Measurements from ENCODE around the gene MYG1. TPM values are rescaled to one million over a fixed set of nuclear protein-coding genes. Genes with fewer than 3 reads are reported as not detected.

Gene MYG1
- total and polyA plus RNA-seq, 8 donors: 25.4 to 76.9 (median 32.0) TPM

DNA sequence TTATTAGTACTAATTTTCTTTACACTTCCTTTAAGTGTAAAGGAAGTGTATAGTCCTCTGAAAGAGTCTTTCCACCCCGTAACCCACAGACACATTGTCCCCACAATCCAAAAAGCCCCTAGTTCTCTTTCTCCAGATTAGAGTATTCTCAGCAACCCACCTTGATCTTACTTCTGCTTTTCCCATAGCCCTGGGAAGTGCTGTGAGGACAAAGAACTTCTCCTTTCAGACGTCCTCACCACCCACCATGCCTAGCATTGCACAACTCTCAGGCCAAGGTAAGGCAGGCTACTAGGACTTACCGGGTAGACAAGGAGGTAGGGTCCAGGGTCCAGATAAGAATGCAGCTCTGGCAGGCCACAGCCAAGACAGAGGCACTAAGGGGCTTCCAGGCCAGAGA lies 14.5 kb downstream of the MYG1 start:
- no peak for ATAC-seq
- 61 to 94% methylated on average over 2 to 3 of the region's 3 CpGs for WGBS, 2 donors
- no peak for DNase-seq
- TF ChIP-seq, protein P1, sequence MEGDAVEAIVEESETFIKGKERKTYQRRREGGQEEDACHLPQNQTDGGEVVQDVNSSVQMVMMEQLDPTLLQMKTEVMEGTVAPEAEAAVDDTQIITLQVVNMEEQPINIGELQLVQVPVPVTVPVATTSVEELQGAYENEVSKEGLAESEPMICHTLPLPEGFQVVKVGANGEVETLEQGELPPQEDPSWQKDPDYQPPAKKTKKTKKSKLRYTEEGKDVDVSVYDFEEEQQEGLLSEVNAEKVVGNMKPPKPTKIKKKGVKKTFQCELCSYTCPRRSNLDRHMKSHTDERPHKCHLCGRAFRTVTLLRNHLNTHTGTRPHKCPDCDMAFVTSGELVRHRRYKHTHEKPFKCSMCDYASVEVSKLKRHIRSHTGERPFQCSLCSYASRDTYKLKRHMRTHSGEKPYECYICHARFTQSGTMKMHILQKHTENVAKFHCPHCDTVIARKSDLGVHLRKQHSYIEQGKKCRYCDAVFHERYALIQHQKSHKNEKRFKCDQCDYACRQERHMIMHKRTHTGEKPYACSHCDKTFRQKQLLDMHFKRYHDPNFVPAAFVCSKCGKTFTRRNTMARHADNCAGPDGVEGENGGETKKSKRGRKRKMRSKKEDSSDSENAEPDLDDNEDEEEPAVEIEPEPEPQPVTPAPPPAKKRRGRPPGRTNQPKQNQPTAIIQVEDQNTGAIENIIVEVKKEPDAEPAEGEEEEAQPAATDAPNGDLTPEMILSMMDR (IDR thresholded peaks at IDR 0.05): no peak
- no peak for FAIRE-seq
- no peaks in the 10 kb centered on the region for H3K9me3 ChIP-seq
- H3K4me1 ChIP-seq: no peaks in the 10 kb centered on the region
- no peaks in the 10 kb centered on the region for H3K27me3 ChIP-seq
- intact Hi-C loops (cut with DNase I): no loop called here
- no peak overlapping the region for H3K4me3 ChIP-seq
- no peak overlapping the region for H3K27ac ChIP-seq
- H3K36me3 ChIP-seq: peaks cover 0 to 36% (median 11%) of the 10 kb centered on the region in 3 donors

DNA sequence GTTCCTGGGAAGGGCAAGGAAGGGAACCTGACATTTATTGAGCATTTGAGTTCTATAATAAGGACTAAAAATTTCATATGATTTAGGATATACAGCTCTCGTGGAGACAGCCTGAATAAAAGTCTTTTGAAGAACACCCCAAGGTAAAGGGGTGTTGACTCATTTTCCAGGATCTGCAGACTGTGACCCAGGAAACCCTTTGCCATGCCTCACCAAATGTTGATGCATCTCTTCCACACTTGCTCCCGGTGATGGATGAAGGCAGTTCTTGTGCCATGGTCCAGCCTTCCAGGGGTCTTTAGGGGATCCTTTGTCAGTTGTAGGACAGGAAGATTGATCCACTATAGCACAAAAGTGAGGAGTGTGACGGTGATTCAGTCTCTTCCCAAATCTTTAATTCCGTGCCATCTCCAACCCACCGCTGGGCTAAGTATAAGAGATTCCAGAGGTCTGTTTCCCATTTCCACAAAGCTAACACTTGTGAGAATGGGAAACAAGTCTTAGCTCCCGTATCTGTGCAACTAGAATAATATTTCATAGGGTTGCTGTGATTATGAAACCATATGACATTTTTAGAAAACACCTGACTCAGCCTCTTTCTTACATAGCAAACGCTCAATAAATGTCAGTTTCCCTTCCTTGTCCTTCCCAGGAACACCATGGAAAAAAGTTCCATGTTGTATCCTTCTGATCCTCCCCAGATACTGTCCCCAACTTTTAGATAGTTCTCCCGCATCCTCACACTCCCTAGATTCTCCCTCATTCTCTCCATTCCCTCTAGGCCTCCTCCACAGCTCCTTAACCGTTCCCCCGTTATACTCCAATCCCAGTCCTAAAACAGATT lies 21.1 kb downstream of the MYG1 start:
- 23 to 33% methylated on average over 10 of the region's 10 CpGs for WGBS, 2 donors
- Histone ChIP-seq H3K36me3 (peaks cover 0 to 5% (median 0%) of the 10 kb centered on the region in 3 donors), H3K27me3 (no peaks in the 10 kb centered on the region), H3K4me3 (peak overlapping the region; percentile 38 to 66 (median 56)), H3K27ac (peak overlapping the region; percentile 63 to 93 (median 84)), H3K9me3 (no peaks in the 10 kb centered on the region), H3K4me1 (peaks cover 10 to 24% (median 11%) of the 10 kb centered on the region in 3 donors)
- TF ChIP-seq, protein P1 (IDR thresholded peaks at IDR 0.05): no peak
- ATAC-seq: no peak
- no peak for DNase-seq
- FAIRE-seq: no peak
- intact Hi-C loops (cut with DNase I): no loop called here

DNA sequence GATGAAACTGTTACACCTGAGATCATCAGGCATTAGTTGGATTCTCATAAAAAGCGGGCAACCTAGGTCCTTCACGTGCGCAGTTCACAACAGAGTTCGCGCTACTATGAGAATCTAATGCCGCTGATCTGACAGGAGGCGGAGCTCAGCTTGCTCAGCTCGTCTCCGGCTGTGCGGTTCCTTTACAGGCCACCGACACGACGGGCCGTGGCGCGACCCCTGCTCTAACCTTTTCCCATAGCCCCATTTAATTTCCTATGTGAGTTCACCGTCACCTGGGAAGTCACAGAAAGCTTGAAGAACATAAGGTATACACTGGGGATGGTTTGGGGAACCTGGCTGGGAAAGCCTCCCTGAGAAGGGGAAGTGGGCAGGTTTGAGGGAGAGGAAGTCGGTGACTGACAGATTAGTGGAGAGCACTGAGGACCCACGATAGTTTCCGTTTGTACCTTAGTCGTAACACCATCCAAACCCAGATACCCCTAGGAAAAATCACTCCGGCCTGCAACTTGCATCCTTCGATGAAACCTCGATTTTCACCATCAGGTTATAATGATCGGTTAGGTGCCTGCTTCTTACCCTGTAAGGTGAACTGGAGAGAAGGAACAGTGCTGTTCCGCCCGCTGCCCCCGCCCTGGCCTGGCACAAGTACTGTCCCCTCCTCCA lies 24.8 kb downstream of the MYG1 start:
- TF ChIP-seq, protein P1 (IDR thresholded peaks at IDR 0.05): peak in 1 of 4 donors; percentile 19
- Histone ChIP-seq H3K27me3 (no peaks in the 10 kb centered on the region), H3K4me1 (peaks cover 10 to 29% (median 11%) of the 10 kb centered on the region in 3 donors), H3K4me3 (peak overlapping the region; percentile 26 to 74 (median 44)), H3K9me3 (no peaks in the 10 kb centered on the region), H3K27ac (peak overlapping the region; percentile 24 to 82 (median 76)), H3K36me3 (no peaks in the 10 kb centered on the region)
- ATAC-seq (peak in 1 of 4 donors; percentile 8), FAIRE-seq (no peak), DNase-seq (peak in 5 of 6 donors; percentile 26 to 63 (median 33))
- intact Hi-C loops (cut with DNase I): no loop called here
- 24 to 26% methylated on average over 28 of the region's 28 CpGs for WGBS, 2 donors

DNA sequence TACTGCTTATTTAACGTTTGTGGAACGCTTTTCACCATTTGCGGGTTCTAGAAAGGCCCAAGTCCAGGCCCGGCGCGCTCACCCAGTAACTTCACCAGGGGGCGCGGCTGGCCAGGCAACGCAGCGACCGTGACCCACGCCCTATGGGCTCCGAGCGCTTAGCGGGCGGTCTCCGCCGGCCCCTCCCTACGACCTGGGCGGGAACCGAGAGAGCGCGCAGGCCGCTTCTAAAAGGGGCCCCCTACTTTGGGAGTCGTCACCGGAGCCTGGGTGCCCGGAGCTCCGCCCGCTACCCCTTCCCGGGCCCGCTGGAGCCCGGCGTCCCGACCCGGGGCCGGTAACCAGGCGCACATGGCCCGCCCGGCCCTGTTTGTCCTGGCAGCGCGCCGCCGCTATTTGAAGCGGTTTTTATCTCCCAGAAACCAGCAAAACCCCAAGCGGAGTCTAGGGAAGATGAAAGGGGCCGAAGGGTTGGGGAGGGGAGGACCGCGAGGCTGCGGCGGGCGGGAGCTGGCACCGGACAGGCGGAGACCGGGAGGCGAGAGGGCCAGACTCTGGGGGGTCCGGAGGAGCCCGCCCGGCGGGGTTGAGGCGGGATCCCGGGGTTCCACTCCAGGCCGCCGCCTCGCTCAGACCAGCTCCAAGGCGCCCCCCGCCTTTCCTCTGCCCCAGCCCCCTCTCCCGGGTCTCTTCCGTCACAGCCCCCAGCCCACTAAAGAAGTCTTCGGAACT lies 25.4 kb downstream of the MYG1 start:
- 0% methylated on average over 62 to 69 of the region's 69 CpGs for WGBS, 2 donors
- TF ChIP-seq, protein P1 (IDR thresholded peaks at IDR 0.05): peak; percentile 5 to 56 (median 44)
- ATAC-seq: peak; percentile 71 to 84 (median 80)
- H3K27me3 ChIP-seq: no peaks in the 10 kb centered on the region
- H3K4me3 ChIP-seq: peak overlapping the region; percentile 26 to 74 (median 44)
- DNase-seq: peak; percentile 85 to 95 (median 90)
- H3K4me1 ChIP-seq: peaks cover 10 to 27% (median 11%) of the 10 kb centered on the region in 3 donors
- no peaks in the 10 kb centered on the region for H3K36me3 ChIP-seq
- peak overlapping the region; percentile 24 to 82 (median 76) for H3K27ac ChIP-seq
- intact Hi-C loops (cut with DNase I): no loop called here
- no peaks in the 10 kb centered on the region for H3K9me3 ChIP-seq
- no peak for FAIRE-seq
